NCI-H748 treated with DMSO at 0.1 percent for 48 hours (cell line): ENCODE results near the gene MXD4.

ENCODE experiments used
- DNase-seq: peaks from one replicate; lab custom pipeline; 2025; lab: John Stamatoyannopoulos, UW

MXD4 gene

DNA sequence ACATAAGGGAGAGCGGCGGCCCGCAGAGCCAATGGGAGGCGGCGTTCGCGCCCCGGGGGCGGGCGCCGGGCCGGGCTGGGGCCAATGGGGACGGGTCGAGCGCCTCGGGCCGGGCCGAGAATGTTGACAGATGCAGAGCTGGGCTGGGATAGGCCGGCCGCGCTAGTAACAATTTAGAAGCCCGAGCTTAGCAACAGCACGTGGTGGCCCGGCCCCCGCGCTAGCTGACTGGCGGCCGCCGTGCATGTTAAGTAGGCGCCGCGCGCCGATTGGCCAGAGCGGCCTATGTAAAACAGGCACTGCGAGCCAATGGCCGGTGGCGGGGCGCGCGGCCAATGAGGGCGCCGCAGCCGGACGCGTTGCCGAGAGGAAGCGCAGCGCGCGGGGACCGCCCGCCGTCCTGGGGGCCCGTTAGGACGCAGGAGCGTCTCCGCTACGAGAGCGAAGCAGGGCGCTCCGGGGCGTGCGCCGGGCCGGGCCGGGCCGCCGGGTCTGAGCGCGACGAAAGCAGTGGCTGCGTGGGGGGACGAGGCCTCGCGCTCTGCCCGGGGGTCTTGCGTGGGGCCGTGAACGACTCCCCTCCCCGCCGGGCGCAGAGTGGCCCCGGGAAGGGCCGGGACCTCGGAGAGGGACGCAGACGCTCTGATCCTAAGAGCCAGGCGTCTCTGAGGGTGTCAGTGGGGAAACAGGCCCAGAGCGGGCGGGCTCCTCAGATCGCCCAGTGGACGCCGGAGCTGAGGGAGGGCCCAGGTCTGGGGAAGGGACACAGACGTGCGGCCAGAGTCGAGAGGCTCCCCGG is 435 bp upstream of the MXD4 start:
- DNase-seq = peak; percentile 59

DNA sequence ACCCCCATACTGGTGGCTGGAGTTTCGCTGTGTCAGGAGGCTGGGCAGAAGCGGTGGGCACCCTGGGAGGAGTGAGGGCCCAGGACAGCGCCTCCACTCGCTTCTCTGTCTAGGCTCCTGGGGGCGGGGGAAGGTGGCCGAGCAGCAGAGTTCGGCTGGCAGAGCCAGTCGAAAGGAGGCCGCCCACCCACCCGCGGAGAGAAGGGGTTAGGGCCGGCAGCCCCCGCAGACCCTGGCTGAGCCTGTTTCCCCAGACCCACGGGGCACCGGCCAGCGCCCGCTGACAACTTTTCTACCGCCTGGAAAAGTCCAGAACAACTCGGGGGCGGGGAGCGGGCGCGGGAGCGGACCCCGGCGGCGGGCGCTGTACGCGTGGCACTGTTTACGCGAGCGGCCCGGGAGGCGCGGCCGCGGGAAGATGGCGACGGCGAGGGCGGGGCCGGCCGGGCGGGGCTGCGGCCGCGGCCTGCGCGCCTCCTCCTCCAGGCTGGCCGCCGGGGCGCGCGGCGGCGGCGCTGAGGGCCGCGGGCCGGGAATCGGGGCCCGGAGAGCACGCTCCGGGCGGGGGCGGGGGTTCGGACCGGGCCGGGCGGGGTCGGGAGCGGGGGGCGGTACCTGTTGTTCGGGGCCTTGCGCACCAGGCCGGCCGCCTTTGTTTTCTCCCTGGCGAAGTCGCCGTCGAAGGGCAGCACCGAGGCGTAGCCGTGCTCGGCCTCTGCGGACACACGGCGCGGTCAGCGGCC is 628 bp downstream of the MXD4 start:
- DNase-seq = no peak

- DNase-seq = no peak
Measured at GRCh38 chr4:2260344-2261109, 1.4 kb downstream of the MXD4 start.

DNA sequence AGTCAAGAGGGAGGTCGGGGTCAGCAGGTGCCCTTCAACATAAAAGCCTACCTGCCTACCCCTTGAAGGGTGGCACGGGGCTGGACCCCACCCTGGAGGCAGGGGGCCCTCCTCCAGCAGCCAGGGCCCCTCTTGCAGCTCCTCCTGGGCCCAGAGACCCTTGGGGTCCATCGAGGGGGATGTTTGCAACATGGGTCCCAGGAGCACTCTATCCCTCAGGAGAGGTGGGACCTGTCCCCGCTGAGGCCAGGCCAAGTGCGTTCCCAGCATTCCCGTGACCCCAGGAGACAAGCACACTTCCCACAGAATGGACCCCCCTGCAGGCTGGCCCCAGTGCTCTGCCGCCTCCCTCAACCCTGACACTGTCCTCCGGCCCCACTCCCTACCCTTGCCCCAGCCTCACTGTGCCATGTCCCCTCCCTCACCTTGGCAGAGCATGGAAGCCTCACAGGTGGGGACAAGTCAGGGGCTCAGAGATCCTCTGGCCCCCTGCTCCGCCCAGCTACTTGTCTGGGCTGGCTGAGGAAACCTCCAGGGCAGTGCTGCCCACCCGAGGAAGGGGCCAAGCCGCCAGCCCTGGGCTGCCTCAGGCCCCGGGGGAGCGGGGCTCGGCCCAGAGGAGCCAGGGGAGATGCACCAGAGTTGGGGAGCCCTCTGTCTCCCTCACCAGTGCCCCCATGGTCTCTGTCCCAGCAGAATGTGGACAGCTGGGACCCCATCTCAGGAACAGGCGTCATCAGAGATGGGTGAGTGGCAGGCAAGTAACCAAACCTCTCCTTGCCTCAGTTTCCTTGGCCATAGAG is 2.2 kb downstream of the MXD4 start:
- no peak for DNase-seq

GRCh38 chr4:2259036-2259540 is 2.8 kb downstream of the MXD4 start:
- DNase-seq = no peak

DNA sequence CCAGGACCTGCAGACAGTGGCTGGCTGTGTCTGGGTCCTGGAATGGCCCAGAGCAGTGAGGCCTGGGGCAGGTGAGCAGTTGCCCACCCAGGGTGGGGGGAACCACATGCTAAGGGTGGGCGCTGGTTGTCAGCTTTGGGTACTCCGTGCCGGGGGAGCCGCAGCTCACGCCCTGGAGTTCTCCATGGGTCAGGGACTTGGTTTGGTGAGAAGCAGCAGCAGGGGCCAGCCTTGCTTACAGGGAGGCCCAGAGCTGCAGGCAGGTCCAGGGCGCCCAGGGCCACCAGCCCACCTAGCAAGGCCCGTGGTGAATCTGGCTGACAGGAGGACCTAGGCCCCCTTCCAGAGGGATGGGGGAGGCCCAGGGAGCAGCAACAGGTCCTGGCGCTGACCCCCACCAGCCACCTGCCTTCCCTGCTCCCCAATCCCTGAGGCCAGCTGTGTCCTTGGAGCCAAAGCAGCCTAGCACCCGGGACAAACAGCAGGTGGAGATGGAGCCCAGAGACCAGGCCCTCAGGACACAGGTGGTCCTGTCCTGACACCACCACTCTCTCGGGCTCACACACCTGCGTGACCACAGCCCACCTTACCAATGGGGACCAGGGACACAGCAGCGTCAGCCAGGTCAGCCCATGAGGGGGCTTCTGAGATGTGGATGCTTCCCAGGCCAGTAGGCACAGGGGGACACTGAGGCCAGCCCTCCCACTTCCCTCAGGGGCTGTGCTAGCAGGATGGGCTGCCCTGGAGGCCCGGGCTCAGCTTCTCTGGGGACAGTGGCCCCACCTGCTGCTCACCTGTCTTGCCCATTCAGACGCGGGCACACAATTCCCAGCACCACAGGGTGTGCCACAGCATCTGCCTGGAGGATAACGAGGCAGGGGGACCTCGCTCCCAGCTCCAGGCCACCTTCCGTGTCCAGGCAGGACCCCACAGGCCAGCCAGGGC is 3.5 kb downstream of the MXD4 start:
- DNase-seq = no peak

DNA sequence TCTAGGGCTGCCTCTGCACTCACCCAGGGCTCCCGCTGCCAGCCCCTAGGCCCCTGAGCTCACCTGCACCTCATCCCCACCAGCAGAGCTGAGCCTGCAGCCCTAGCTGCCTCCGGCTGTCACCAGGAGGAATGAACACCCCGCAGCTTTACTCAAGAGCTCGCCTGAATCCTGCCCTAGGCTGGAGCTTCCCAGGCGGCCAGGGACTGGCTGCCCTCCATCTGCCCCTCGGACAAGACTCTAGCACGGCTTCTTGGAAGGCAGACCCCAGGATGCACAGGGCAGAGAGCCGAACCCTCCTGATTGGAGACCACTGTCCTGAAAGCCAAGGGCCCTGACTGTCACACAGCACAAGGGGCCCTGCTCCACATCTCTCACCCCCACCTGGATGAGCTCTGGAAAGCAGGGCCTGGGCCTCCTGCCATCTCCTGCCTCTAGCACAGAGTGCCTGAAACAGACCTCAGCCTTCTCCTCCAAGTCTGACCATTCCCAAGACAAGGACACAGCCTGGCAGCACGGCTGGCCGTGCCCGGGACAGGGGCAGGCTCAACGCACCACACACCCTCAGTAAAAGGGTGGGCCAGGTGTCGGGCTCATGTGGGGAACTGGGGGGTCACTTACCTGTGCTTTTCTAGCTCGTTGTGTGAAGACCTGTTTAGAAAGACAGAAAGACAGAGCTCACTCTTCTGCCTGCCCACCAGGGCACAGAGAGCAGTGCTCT is 4.4 kb downstream of the MXD4 start:
- DNase-seq = no peak

DNA sequence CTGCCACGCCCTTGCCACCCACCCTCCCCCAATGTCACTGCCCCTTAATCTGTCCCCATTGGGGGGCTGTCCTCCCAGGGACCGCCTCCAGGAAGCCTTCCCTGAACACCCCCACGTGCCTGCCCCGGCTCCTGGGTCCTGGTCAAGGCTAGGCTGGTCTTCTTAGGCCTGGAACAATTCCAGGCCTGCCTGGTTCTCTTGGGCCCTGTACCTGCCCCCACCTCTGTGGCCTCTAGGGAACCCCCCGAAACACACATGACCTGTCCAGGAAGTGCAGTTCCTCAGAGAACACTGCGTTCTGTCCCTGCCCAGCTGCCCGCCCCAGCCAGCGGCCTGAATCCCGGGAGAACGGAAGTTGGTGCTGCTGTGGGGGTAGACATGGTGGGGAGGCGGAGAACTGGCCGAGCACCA is 5.1 kb downstream of the MXD4 start:
- no peak for DNase-seq

DNA sequence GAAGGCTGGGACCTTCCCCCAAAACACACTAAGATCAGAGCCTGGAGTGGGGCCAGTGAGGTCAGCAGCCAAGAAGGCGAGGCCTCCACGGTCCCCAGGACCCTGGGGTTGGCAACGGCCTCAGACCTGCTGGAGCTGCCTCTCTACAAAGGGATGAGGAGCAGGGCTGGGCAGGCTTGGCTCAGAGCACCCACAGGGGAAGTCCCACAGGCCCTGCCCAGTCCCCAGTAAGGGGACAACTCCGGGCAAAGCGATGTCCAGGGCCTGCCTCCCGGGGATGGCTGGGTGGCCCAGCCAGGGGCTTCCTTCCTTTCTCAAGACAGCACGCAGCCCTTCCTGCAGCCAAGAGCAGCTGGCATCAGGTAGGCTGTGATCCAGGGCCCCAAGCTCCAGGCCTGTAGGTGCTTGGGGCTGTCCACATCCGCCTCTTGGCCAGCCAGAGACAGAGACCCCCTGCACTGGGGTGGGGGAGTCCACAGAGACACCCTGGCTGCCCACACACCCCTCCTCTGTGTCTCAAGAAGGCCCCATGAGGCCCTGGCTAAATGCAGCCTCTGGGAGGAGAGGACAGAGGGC is 5.7 kb downstream of the MXD4 start:
- no peak for DNase-seq

- no peak for DNase-seq
Measured at GRCh38 chr4:2255501-2256155, 6.3 kb downstream of the MXD4 start.

GRCh38 chr4:2254665-2255500 is 7.0 kb downstream of the MXD4 start:
- DNase-seq = no peak

- DNase-seq = no peak
Measured at GRCh38 chr4:2253160-2254084, 8.5 kb downstream of the MXD4 start.

GRCh38 chr4:2252530-2253091 is 9.3 kb downstream of the MXD4 start:
- DNase-seq = no peak

DNA sequence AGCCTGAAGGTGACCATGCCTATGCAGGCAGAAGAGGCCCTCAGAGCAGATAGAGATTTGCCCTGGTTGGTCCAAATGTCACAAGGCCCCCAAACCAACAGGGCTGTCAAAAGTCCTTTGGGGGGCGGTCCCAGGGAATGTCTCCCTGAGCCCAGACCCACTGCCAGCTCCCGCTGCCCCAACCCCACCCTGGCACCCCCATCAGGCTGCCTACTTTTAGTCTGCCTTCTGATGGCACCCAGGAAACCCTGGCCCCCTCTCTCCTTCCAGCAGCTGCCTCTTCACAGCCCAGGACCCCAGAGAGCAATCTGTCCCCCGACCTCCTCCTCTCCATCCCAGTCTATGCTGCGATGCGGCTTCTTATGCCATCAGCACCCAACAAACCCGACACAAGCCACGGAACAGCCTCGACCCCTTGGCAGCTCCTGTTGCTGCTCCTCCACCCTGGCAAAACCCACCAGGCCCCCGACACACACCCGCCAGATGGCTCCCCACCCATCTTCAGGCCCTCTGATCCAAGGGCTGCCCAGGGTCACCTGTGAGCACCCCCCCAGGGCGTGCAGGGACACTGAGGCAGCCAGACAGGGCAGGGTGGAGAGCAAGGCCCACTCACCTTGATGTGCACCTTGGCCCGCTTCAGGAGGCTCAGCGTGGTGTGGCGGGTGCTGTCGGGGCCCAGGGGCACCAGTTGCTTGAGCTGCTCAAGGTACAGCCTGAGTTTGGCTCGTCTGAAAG is 9.9 kb downstream of the MXD4 start:
- no peak for DNase-seq

DNA sequence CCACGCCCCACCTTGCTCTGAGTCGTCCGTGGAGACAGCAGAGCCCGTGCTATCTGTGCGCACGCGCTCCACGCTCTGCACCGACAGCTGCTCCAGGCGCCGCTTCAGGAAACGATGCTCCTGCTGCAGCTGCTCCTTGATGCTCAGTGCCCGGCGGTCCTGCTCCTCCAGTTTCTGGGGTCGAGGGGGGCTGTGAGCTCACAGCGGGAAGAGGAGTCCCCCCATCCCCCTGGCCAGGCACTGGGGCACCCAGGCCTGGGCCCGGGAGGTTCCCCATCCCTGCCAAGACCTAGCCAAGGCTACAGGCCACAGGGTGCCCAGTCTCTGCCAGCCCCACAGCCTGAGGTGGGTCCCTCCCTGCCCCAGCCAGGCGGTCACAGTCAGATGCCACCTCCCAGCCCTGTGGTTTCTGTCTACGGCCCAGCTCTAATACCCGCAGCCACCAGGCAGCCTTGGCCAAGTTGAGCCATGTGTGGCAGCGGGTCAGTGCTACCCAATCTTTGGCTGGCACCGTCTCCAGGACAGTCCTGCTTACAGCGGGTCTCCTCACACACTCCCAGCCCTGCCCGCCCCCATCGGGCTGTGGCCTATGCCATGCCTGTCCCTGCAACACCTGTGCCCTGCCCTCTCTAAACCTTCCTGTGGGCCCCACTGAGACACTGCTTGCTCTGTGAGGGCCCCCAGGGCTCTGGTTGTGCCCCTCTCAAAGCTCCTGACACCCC is 10.7 kb downstream of the MXD4 start:
- no peak for DNase-seq
